IMR-90 (cell line): Measurements from ENCODE around the gene SLC6A13. TPM values are rescaled to one million over a fixed set of nuclear protein-coding genes. Genes with fewer than 3 reads are reported as not detected.

Experiments
- ATAC-seq: fragments of 200-7000 bp; cut with Tn5 transposase; 2 replicates; pipeline ENCODE4 v1.9.1; 2020; ENCODE audit warnings: low read depth, mild to moderate bottlenecking, moderate library complexity
- BruUV-seq: library from RNA; stranded (reverse); fragments of 400-500 nt; replicated peaks from 2 replicates; lab custom pipeline; 2021; lab: Mats Ljungman, UMichigan
- CTCF ChIA-PET: fragments of 300-600 bp; formaldehyde crosslinking; extraction: SDS; loops from one replicate; lab custom pipeline; 2021; ENCODE audit warnings: antibody characterized with exemption; lab: Yijun Ruan, JAX
- POLR2A ChIA-PET: fragments of 300-600 bp; sonication (Branson Sonifier 250); formaldehyde crosslinking; loops from one replicate; lab custom pipeline; 2022; ENCODE audit warnings: antibody characterized with exemption; ENCODE audit not compliant: unreplicated experiment; lab: Charles Lee
- DNase-seq: peaks from one replicate; pipeline ENCODE4 v3.0.0; 2013
- H2AFZ ChIP-seq: replicated peaks from 2 replicates; pipeline ENCODE3; 2013; ENCODE audit warnings: low read length, mild to moderate bottlenecking; ENCODE audit not compliant: poor library complexity
- H2AK5ac ChIP-seq: 2 replicates; pipeline ENCODE4 v1.6.1; 2013; ENCODE audit warnings: low read depth, low read length, inconsistent platforms
- H2AK9ac ChIP-seq: replicated peaks from 2 replicates; pipeline ENCODE3; 2013; ENCODE audit warnings: mild to moderate bottlenecking, low read depth, low read length, moderate library complexity; ENCODE audit not compliant: poor library complexity
- H2BK120ac ChIP-seq: 2 replicates; pipeline ENCODE4 v1.6.1; 2013; ENCODE audit warnings: low read depth, low read length, inconsistent platforms
- H2BK15ac ChIP-seq: 3 replicates; pipeline ENCODE4 v1.6.1; 2013; ENCODE audit warnings: low read depth, low read length, inconsistent platforms
- H2BK20ac ChIP-seq: 2 replicates; pipeline ENCODE4 v1.6.1; 2013; ENCODE audit warnings: low read depth, mild to moderate bottlenecking, inconsistent platforms, low read length, moderate library complexity
- H2BK5ac ChIP-seq: 2 replicates; pipeline ENCODE4 v1.6.1; 2013; ENCODE audit warnings: mild to moderate bottlenecking, low read depth, low read length, inconsistent platforms; ENCODE audit not compliant: poor library complexity, severe bottlenecking
- H3K14ac ChIP-seq: replicated peaks from 2 replicates; pipeline ENCODE4 v1.6.1; 2013; ENCODE audit warnings: low read depth, low read length, inconsistent platforms
- H3K18ac ChIP-seq: 2 replicates; pipeline ENCODE4 v1.6.1; 2013; ENCODE audit warnings: low read depth, low read length, control low read depth
- H3K23ac ChIP-seq: 2 replicates; pipeline ENCODE4 v1.6.1; 2013; ENCODE audit warnings: low read depth, low read length, inconsistent platforms
- H3K27ac ChIP-seq: 2 replicates; pipeline ENCODE4 v1.5.1; 2013; ENCODE audit warnings: mild to moderate bottlenecking, control low read depth, low read length; ENCODE audit not compliant: insufficient read depth
- H3K27me3 ChIP-seq: 2 replicates; pipeline ENCODE4 v1.6.1; 2013; ENCODE audit warnings: low read length; ENCODE audit not compliant: control insufficient read depth, insufficient read depth
- H3K36me3 ChIP-seq: 2 replicates; pipeline ENCODE4 v1.6.1; 2013; ENCODE audit warnings: low read length, mixed read lengths; ENCODE audit not compliant: control insufficient read depth, insufficient read depth
- H3K4ac ChIP-seq: 2 replicates; pipeline ENCODE4 v1.6.1; 2013; ENCODE audit warnings: low read depth, low read length, inconsistent platforms
- H3K4me1 ChIP-seq: 2 replicates; pipeline ENCODE4 v1.6.1; 2013; ENCODE audit warnings: low read length, mixed read lengths; ENCODE audit not compliant: control insufficient read depth, insufficient read depth
- H3K4me2 ChIP-seq: 2 replicates; pipeline ENCODE4 v1.6.1; 2013; ENCODE audit warnings: low read depth, mild to moderate bottlenecking, control low read depth, low read length, moderate library complexity
- H3K4me3 ChIP-seq: 2 replicates; pipeline ENCODE4 v1.5.1; 2013; ENCODE audit warnings: low read depth, mild to moderate bottlenecking, control low read depth, low read length, moderate library complexity; ENCODE audit not compliant: insufficient read depth
- H3K56ac ChIP-seq: 2 replicates; pipeline ENCODE4 v1.6.1; 2013; ENCODE audit warnings: low read length, inconsistent platforms; ENCODE audit not compliant: insufficient read depth; ENCODE audit errors: extremely low read depth
- H3K79me1 ChIP-seq, 2 experiments: 2 replicates each; pipeline ENCODE4 v1.6.1; 2013; ENCODE audit warnings: low read length in 2 of 2, inconsistent platforms in 1 of 2, low read depth in 1 of 2
- H3K9ac ChIP-seq: 2 replicates; pipeline ENCODE4 v1.6.1; 2013; ENCODE audit warnings: low read depth, low read length, control low read depth
- H3K9me1 ChIP-seq: 2 replicates; pipeline ENCODE4 v1.6.1; 2013; ENCODE audit warnings: low read length, inconsistent platforms; ENCODE audit not compliant: insufficient read depth
- H3K9me3 ChIP-seq: 2 replicates; pipeline ENCODE4 v1.6.1; 2013; ENCODE audit warnings: low read length; ENCODE audit not compliant: control insufficient read depth, insufficient read depth
- H4K20me1 ChIP-seq: 2 replicates; pipeline ENCODE4 v1.6.1; 2013; ENCODE audit warnings: low read length, inconsistent platforms; ENCODE audit not compliant: insufficient read depth
- H4K5ac ChIP-seq: 2 replicates; pipeline ENCODE4 v1.6.1; 2013; ENCODE audit warnings: mild to moderate bottlenecking, low read depth, low read length, control low read depth
- H4K8ac ChIP-seq, 2 experiments: 2 replicates each; pipeline ENCODE4 v1.6.1; 2013; ENCODE audit warnings: low read depth in 2 of 2, low read length in 2 of 2, control low read depth in 1 of 2, inconsistent platforms in 1 of 2
- H4K91ac ChIP-seq: 2 replicates; pipeline ENCODE4 v1.6.1; 2013; ENCODE audit warnings: low read depth, low read length, inconsistent platforms; ENCODE audit not compliant: insufficient read depth
- BHLHE40 ChIP-seq: fragments of 150-350 bp; IDR thresholded peaks from 2 replicates; pipeline ENCODE4 v1.6.1; 2016; ENCODE audit warnings: mild to moderate bottlenecking, low read depth, low read length
- CEBPB ChIP-seq: IDR thresholded peaks from 2 replicates; pipeline ENCODE4 v1.6.1; 2012; ENCODE audit warnings: low read depth, low read length, improper control_type of control experiment
- CHD1 ChIP-seq: IDR thresholded peaks from 2 replicates; pipeline ENCODE4 v1.6.1; 2012; ENCODE audit warnings: low read depth, low read length, improper control_type of control experiment
- CTCF ChIP-seq: conservative IDR thresholded peaks from 2 replicates; pipeline ENCODE4 v1.5.1; 2012; ENCODE audit warnings: mild to moderate bottlenecking, low read depth, low read length, improper control_type of control experiment
- ELK1 ChIP-seq: fragments of 150-350 bp; IDR thresholded peaks from 2 replicates; pipeline ENCODE4 v1.6.1; 2016; ENCODE audit warnings: low read depth, mild to moderate bottlenecking, low read length, moderate library complexity, borderline replicate concordance
- FOS ChIP-seq: fragments of 150-350 bp; IDR thresholded peaks from 2 replicates; pipeline ENCODE4 v1.6.1; 2016; ENCODE audit warnings: low read depth, low read length
- MAFK ChIP-seq: IDR thresholded peaks from 2 replicates; pipeline ENCODE4 v1.6.1; 2012; ENCODE audit warnings: low read depth, low read length, improper control_type of control experiment
- MAZ ChIP-seq: IDR thresholded peaks from 2 replicates; pipeline ENCODE4 v1.6.1; 2012; ENCODE audit warnings: low read depth, mild to moderate bottlenecking, low read length, improper control_type of control experiment, moderate library complexity, borderline replicate concordance
- MXI1 ChIP-seq: IDR thresholded peaks from 2 replicates; pipeline ENCODE4 v1.6.1; 2012; ENCODE audit warnings: low read depth, mild to moderate bottlenecking, low read length, moderate library complexity, borderline replicate concordance
- NFE2L2 ChIP-seq: fragments of 150-350 bp; IDR thresholded peaks from 2 replicates; pipeline ENCODE4 v1.6.1; 2016; ENCODE audit warnings: low read depth, mild to moderate bottlenecking, low read length
- POLR2A ChIP-seq: IDR thresholded peaks from 2 replicates; pipeline ENCODE4 v1.6.1; 2012; ENCODE audit warnings: mild to moderate bottlenecking, low read depth, low read length
- RAD21 ChIP-seq: IDR thresholded peaks from 2 replicates; pipeline ENCODE4 v1.6.1; 2012; ENCODE audit warnings: low read length, improper control_type of control experiment
- RCOR1 ChIP-seq: IDR thresholded peaks from 2 replicates; pipeline ENCODE4 v1.6.1; 2012; ENCODE audit warnings: mild to moderate bottlenecking, low read length, improper control_type of control experiment; ENCODE audit not compliant: insufficient replicate concordance
- RFX5 ChIP-seq: IDR thresholded peaks from 2 replicates; pipeline ENCODE4 v1.8.0; 2012; ENCODE audit warnings: low read depth, mild to moderate bottlenecking, low read length, moderate library complexity
- SMC3 ChIP-seq: fragments of 150-350 bp; IDR thresholded peaks from 2 replicates; pipeline ENCODE4 v1.6.1; 2016; ENCODE audit warnings: low read depth, mild to moderate bottlenecking, antibody characterized with exemption, low read length, moderate library complexity
- WGBS, 2 experiments: methylation state at CpG; one replicate each; pipeline versions ENCODE4 v1.1.5 to v1.1.7; 2013; ENCODE audit warnings: missing lambda C conversion rate in 2 of 2; ENCODE audit not compliant: insufficient read length in 1 of 2; ENCODE audit errors: extremely low coverage in 2 of 2; 5-methylcytosine and 5-hydroxymethylcytosine counted together
- dilution Hi-C: fragments of 300-500 bp; cut with HindIII; formaldehyde crosslinking; loops from one replicate; pipeline ENCODE4 v1.14.3; 2018; ENCODE audit warnings: low sequenced_read_pairs; ENCODE audit not compliant: unreplicated experiment
- in situ Hi-C: fragments of 300-500 bp; cut with MboI; formaldehyde crosslinking; loops from 3 replicates; pipeline ENCODE4 v1.14.3; 2019; ENCODE audit warnings: low sequenced_read_pairs, inconsistent platforms, mixed read lengths
- intact Hi-C: fragments of 100-400 bp; cut with micrococcal nuclease; formaldehyde crosslinking; loops from 2 replicates; pipeline ENCODE4 v1.10.0; 2022
- polyA plus RNA-seq, 3 experiments: library from polyadenylated mRNA; depleted of rRNA; stranded (reverse); fragments of >200 nt; gene quantifications; 2 replicates each; pipeline ENCODE4 v1.2.3, GENCODE V29; 2012; ENCODE audit warnings: low replicate concordance in 1 of 3
- total RNA-seq: library from RNA; depleted of rRNA; stranded (reverse); fragments of >200 nt; gene quantifications from 2 replicates; pipeline ENCODE4 v1.2.3, GENCODE V29; 2012
- TF ChIP-seq, protein P1 (sequence below): fragments of 150-350 bp; IDR thresholded peaks from 2 replicates; pipeline ENCODE4 v1.6.1; 2017; ENCODE audit warnings: mild to moderate bottlenecking, antibody characterized with exemption, low read length, low read depth

The SLC6A13 gene
- total and polyA plus RNA-seq, 2 of the 4 experiments (the other 2 are of a cell fraction): under 0.01 to 0.10 TPM

- no peak overlapping the region for H3K14ac ChIP-seq
- no peak overlapping the region for H2BK120ac ChIP-seq
- no peaks in the 10 kb centered on the region for H4K20me1 ChIP-seq
- H4K91ac ChIP-seq: no peak overlapping the region
- no peak for TF ChIP-seq MAFK
- no peak for TF ChIP-seq CHD1
- TF ChIP-seq, protein P1, sequence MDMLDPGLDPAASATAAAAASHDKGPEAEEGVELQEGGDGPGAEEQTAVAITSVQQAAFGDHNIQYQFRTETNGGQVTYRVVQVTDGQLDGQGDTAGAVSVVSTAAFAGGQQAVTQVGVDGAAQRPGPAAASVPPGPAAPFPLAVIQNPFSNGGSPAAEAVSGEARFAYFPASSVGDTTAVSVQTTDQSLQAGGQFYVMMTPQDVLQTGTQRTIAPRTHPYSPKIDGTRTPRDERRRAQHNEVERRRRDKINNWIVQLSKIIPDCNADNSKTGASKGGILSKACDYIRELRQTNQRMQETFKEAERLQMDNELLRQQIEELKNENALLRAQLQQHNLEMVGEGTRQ: no peak
- no peak for TF ChIP-seq RAD21
- no peak for TF ChIP-seq POLR2A
- TF ChIP-seq MAZ: no peak
- TF ChIP-seq RCOR1: no peak
- no peak for TF ChIP-seq BHLHE40
- TF ChIP-seq FOS: no peak
- TF ChIP-seq CEBPB: no peak
- no peak for TF ChIP-seq SMC3
- no peak for TF ChIP-seq RFX5
- no peak for TF ChIP-seq NFE2L2
- TF ChIP-seq MXI1: no peak
- TF ChIP-seq CTCF: no peak
- no peak for TF ChIP-seq ELK1
- no peak overlapping the region for H3K4me3 ChIP-seq
- H2AK5ac ChIP-seq: no peak overlapping the region
- POLR2A ChIA-PET: no interaction called here
- H3K27me3 ChIP-seq: peaks cover 47% of the 10 kb centered on the region
- WGBS, 2 experiments: 54 to 100% methylated on average over 1 to 3 of the region's 10 CpGs
- no peak overlapping the region for H2BK20ac ChIP-seq
- no peak overlapping the region for H3K9ac ChIP-seq
- BruUV-seq: no TSS peak
- no peak overlapping the region for H4K8ac ChIP-seq
- dilution Hi-C loops: no loop called here
- H3K27ac ChIP-seq: no peak overlapping the region
- H2BK15ac ChIP-seq: no peak overlapping the region
- no peak overlapping the region for H2AK9ac ChIP-seq
- ATAC-seq (no peak), DNase-seq (no peak)
- H3K18ac ChIP-seq: no peak overlapping the region
- H3K36me3 ChIP-seq: no peaks in the 10 kb centered on the region
- H3K23ac ChIP-seq: no peak overlapping the region
- H3K4me2 ChIP-seq: no peak overlapping the region
- intact Hi-C loops: no loop called here
- no peak overlapping the region for H2AFZ ChIP-seq
- CTCF ChIA-PET: no interaction called here
- H3K9me3 ChIP-seq: no peaks in the 10 kb centered on the region
- H3K4ac ChIP-seq: no peak overlapping the region
- 0 out of 2 replicates have a peak, but pooled peaks cover 2% of the 10 kb centered on the region for H3K9me1 ChIP-seq
- H3K56ac ChIP-seq: no peak overlapping the region
- in situ Hi-C loops: no loop called here
- no peaks in the 10 kb centered on the region for H3K79me1 ChIP-seq
- no peak overlapping the region for H4K5ac ChIP-seq
- no peaks in the 10 kb centered on the region for H3K4me1 ChIP-seq
- H2BK5ac ChIP-seq: no peak overlapping the region
Measured at GRCh38 chr12:254039-254438, 8.6 kb downstream of the SLC6A13 start.
